WTC11 (cell line): ENCODE measurements around the gene C19orf67. TPM values are rescaled to one million over a fixed set of nuclear protein-coding genes. Genes with fewer than 3 reads are reported as not detected.

Source experiments
- ATAC-seq: fragments of 200-7000 bp; cut with Tn5 transposase; 2 replicates; pipeline ENCODE4 v1.10.0; 2021; ENCODE audit warnings: mild to moderate bottlenecking, moderate library complexity
- CTCF ChIA-PET: fragments of 300-600 bp; sonication (Branson Sonifier 250); formaldehyde crosslinking; loops from one replicate; lab custom pipeline; 2021; ENCODE audit warnings: antibody characterized with exemption; lab: Charles Lee
- POLR2A ChIA-PET: fragments of 350-600 bp; sonication (Branson Sonifier 250); formaldehyde crosslinking; loops from one replicate; lab custom pipeline; 2021; ENCODE audit warnings: antibody characterized with exemption; lab: Charles Lee
- DNase-seq: peaks from one replicate; pipeline ENCODE4 v3.0.0; 2021; ENCODE audit warnings: low spot score
- H3K27ac Mint-ChIP-seq: 2 replicates; pipeline ENCODE4 v1.8.0; 2021; ENCODE audit warnings: mixed read lengths
- H3K27me3 Mint-ChIP-seq: 2 replicates; pipeline ENCODE4 v1.8.0; 2021; ENCODE audit warnings: low read depth, mild to moderate bottlenecking, moderate library complexity, mixed read lengths
- H3K36me3 Mint-ChIP-seq: 2 replicates; pipeline ENCODE4 v1.8.0; 2021; ENCODE audit warnings: mixed read lengths
- H3K4me1 Mint-ChIP-seq: 2 replicates; pipeline ENCODE4 v1.8.0; 2022; ENCODE audit warnings: mixed read lengths
- H3K4me3 Mint-ChIP-seq: 2 replicates; pipeline ENCODE4 v1.8.0; 2021; ENCODE audit warnings: mild to moderate bottlenecking, moderate library complexity, mixed read lengths
- H3K9me3 Mint-ChIP-seq: 2 replicates; pipeline ENCODE4 v1.8.0; 2021; ENCODE audit warnings: mixed read lengths
- ATF1 ChIP-seq: sonication (generic); formaldehyde crosslinking; IDR thresholded peaks from 2 replicates; pipeline ENCODE4 v1.8.1; 2023; ENCODE audit warnings: mild to moderate bottlenecking, moderate library complexity, missing genetic modification reagents
- CREM ChIP-seq: sonication (generic); formaldehyde crosslinking; IDR thresholded peaks from 2 replicates; pipeline ENCODE4 v1.8.1; 2022; ENCODE audit warnings: mild to moderate bottlenecking, missing genetic modification reagents, moderate library complexity
- E2F4 ChIP-seq: sonication (generic); formaldehyde crosslinking; IDR thresholded peaks from 2 replicates; pipeline ENCODE4 v1.8.1; 2022; ENCODE audit warnings: low read depth, mild to moderate bottlenecking, moderate library complexity, missing genetic modification reagents, borderline replicate concordance
- ETV6 ChIP-seq: sonication (generic); formaldehyde crosslinking; IDR thresholded peaks from 2 replicates; pipeline ENCODE4 v1.8.1; 2022; ENCODE audit warnings: mild to moderate bottlenecking, missing genetic modification reagents
- GRHL2 ChIP-seq: fragments of 250-450 bp; sonication (Bioruptor Pico); IDR thresholded peaks from 2 replicates; pipeline ENCODE4 v1.8.0; 2022; ENCODE audit warnings: mild to moderate bottlenecking, moderate library complexity; ENCODE audit not compliant: insufficient replicate concordance, severe bottlenecking
- GTF2I ChIP-seq: fragments of 250-450 bp; sonication (Bioruptor Pico); conservative IDR thresholded peaks from 2 replicates; pipeline ENCODE4 v1.4.0; 2021; ENCODE audit warnings: mild to moderate bottlenecking
- HMGA2 ChIP-seq: fragments of 250-450 bp; sonication (Bioruptor Pico); IDR thresholded peaks from 2 replicates; pipeline ENCODE4 v1.4.0; 2021; ENCODE audit warnings: mild to moderate bottlenecking, moderate library complexity
- IRF2 ChIP-seq: sonication (generic); formaldehyde crosslinking; IDR thresholded peaks from 2 replicates; pipeline ENCODE4 v1.8.0; 2022; ENCODE audit warnings: low read depth, missing genetic modification reagents, borderline replicate concordance
- KAT7 ChIP-seq: sonication (generic); formaldehyde crosslinking; IDR thresholded peaks from 2 replicates; pipeline ENCODE4 v1.8.1; 2023; ENCODE audit warnings: missing genetic modification reagents, mild to moderate bottlenecking, borderline replicate concordance
- MYBL2 ChIP-seq: sonication (generic); formaldehyde crosslinking; IDR thresholded peaks from 2 replicates; pipeline ENCODE4 v1.8.1; 2023; ENCODE audit warnings: mild to moderate bottlenecking, moderate library complexity, missing genetic modification reagents
- OVOL2 ChIP-seq: fragments of 250-450 bp; sonication (Bioruptor Pico); IDR thresholded peaks from 2 replicates; pipeline ENCODE4 v1.9.0; 2021; ENCODE audit warnings: mild to moderate bottlenecking, borderline replicate concordance
- PREB ChIP-seq: sonication (generic); formaldehyde crosslinking; IDR thresholded peaks from 2 replicates; pipeline ENCODE4 v1.8.1; 2022; ENCODE audit warnings: mild to moderate bottlenecking, missing genetic modification reagents, moderate library complexity, borderline replicate concordance
- RELA ChIP-seq: sonication (generic); formaldehyde crosslinking; IDR thresholded peaks from 2 replicates; pipeline ENCODE4 v1.8.1; 2022; ENCODE audit warnings: missing genetic modification reagents, mild to moderate bottlenecking, borderline replicate concordance
- TEAD4 ChIP-seq: sonication (generic); formaldehyde crosslinking; IDR thresholded peaks from 2 replicates; pipeline ENCODE4 v1.8.0; 2022; ENCODE audit warnings: mild to moderate bottlenecking, missing genetic modification reagents
- USF1 ChIP-seq: sonication (generic); formaldehyde crosslinking; IDR thresholded peaks from 2 replicates; pipeline ENCODE4 v1.8.0; 2022; ENCODE audit warnings: mild to moderate bottlenecking, missing genetic modification reagents
- USF2 ChIP-seq: sonication (generic); formaldehyde crosslinking; IDR thresholded peaks from 2 replicates; pipeline ENCODE4 v1.8.1; 2023; ENCODE audit warnings: mild to moderate bottlenecking, missing genetic modification reagents, moderate library complexity
- ZNF263 ChIP-seq: sonication (generic); formaldehyde crosslinking; IDR thresholded peaks from 2 replicates; pipeline ENCODE4 v1.8.1; 2022; ENCODE audit warnings: low read depth, mild to moderate bottlenecking, moderate library complexity, missing genetic modification reagents
- ZNF317 ChIP-seq: sonication (generic); formaldehyde crosslinking; IDR thresholded peaks from 2 replicates; pipeline ENCODE4 v1.8.1; 2023; ENCODE audit warnings: low read depth, mild to moderate bottlenecking, moderate library complexity, missing genetic modification reagents, borderline replicate concordance
- ZNF416 ChIP-seq: fragments of 250-450 bp; sonication (Bioruptor Pico); IDR thresholded peaks from 2 replicates; pipeline ENCODE4 v1.9.0; 2021; ENCODE audit warnings: mild to moderate bottlenecking, inconsistent platforms
- ZNF423 ChIP-seq: fragments of 250-450 bp; sonication (Bioruptor Pico); IDR thresholded peaks from 2 replicates; pipeline ENCODE4 v2.1.2; 2022; ENCODE audit warnings: mild to moderate bottlenecking, moderate library complexity
- total RNA-seq: library from RNA; stranded (reverse); gene quantifications from 3 replicates; pipeline ENCODE4 v1.2.3, GENCODE V29; 2021
- TF ChIP-seq, protein P1 (sequence below): sonication (generic); formaldehyde crosslinking; IDR thresholded peaks from 2 replicates; pipeline ENCODE4 v1.8.0; 2023; ENCODE audit warnings: mild to moderate bottlenecking, missing genetic modification reagents
- TF ChIP-seq, protein P2 (sequence below): sonication (generic); formaldehyde crosslinking; IDR thresholded peaks from 2 replicates; pipeline ENCODE4 v1.8.1; 2022; ENCODE audit warnings: low read depth, missing genetic modification reagents, borderline replicate concordance
- TF ChIP-seq, protein P3 (sequence below): sonication (generic); formaldehyde crosslinking; IDR thresholded peaks from 2 replicates; pipeline ENCODE4 v1.8.0; 2022; ENCODE audit warnings: missing genetic modification reagents
- TF ChIP-seq, protein P4 (sequence below): sonication (generic); formaldehyde crosslinking; IDR thresholded peaks from 2 replicates; pipeline ENCODE4 v1.8.1; 2023; ENCODE audit warnings: mild to moderate bottlenecking, missing genetic modification reagents

Gene C19orf67
- total RNA-seq, 1 experiment from 2014 or later: 0.35 TPM

DNA sequence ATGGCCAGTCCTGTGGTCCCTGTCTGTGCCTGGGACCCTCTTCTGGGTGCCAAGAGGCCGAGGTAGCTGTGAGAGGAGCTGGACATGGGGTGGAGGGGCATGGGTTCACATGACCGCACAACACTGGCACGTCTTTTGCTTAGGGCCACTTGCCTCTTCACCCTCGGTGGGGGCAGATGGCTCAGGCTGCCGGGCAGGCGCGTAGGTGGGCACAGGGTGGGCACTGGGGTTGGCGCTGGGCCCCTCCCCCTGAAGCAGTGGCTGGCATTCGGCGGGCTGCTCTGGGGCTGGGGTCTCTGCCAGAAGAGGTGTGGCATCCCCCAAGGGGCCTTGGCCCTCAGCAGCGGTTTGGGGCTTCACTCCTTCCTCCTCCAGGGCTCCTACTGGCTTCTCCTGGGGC, 32.1 kb downstream of the C19orf67 start (continued):
- TF ChIP-seq, protein P1, sequence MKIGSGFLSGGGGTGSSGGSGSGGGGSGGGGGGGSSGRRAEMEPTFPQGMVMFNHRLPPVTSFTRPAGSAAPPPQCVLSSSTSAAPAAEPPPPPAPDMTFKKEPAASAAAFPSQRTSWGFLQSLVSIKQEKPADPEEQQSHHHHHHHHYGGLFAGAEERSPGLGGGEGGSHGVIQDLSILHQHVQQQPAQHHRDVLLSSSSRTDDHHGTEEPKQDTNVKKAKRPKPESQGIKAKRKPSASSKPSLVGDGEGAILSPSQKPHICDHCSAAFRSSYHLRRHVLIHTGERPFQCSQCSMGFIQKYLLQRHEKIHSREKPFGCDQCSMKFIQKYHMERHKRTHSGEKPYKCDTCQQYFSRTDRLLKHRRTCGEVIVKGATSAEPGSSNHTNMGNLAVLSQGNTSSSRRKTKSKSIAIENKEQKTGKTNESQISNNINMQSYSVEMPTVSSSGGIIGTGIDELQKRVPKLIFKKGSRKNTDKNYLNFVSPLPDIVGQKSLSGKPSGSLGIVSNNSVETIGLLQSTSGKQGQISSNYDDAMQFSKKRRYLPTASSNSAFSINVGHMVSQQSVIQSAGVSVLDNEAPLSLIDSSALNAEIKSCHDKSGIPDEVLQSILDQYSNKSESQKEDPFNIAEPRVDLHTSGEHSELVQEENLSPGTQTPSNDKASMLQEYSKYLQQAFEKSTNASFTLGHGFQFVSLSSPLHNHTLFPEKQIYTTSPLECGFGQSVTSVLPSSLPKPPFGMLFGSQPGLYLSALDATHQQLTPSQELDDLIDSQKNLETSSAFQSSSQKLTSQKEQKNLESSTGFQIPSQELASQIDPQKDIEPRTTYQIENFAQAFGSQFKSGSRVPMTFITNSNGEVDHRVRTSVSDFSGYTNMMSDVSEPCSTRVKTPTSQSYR (CRISPR knock-in tag): no peak
- TF ChIP-seq GTF2I (CRISPR knock-in tag): no peak
- TF ChIP-seq KAT7 (CRISPR knock-in tag): no peak
- no peak for TF ChIP-seq ZNF317
- TF ChIP-seq, protein P2, sequence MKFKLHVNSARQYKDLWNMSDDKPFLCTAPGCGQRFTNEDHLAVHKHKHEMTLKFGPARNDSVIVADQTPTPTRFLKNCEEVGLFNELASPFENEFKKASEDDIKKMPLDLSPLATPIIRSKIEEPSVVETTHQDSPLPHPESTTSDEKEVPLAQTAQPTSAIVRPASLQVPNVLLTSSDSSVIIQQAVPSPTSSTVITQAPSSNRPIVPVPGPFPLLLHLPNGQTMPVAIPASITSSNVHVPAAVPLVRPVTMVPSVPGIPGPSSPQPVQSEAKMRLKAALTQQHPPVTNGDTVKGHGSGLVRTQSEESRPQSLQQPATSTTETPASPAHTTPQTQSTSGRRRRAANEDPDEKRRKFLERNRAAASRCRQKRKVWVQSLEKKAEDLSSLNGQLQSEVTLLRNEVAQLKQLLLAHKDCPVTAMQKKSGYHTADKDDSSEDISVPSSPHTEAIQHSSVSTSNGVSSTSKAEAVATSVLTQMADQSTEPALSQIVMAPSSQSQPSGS: no peak
- TF ChIP-seq USF1 (CRISPR knock-in tag): no peak
- TF ChIP-seq E2F4 (CRISPR knock-in tag): no peak
- TF ChIP-seq MYBL2 (CRISPR knock-in tag): no peak
- no peak for TF ChIP-seq PREB (CRISPR knock-in tag)
- TF ChIP-seq TEAD4 (CRISPR knock-in tag): no peak
- no peak for TF ChIP-seq GRHL2 (CRISPR knock-in tag)

DNA sequence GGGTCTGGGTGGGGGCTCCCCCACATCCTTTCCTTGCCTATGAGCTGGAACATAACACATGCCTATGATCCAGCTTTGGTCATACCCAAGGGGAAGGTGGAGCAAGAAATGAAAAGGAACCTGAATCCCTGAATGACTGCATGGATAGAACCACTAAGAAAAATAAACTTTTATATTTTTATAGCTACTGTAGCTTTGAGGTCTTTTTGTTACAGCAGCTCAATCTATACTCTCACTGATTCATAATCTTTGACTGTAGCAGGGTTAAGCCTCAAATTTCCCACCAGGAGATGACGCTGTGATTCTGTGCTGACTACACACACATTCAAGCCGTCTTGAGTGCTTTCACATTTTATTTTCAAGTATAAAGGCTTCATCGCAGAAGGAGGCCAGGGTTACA, 32.6 kb downstream of the C19orf67 start:
- Mint-ChIP-seq H3K27me3 (peaks cover 12% of the 10 kb centered on the region), H3K36me3 (peaks cover 10% of the 10 kb centered on the region), H3K27ac (no peak overlapping the region), H3K9me3 (no peaks in the 10 kb centered on the region), H3K4me3 (no peak overlapping the region), H3K4me1 (peaks cover 3% of the 10 kb centered on the region; the same call in 1 of the 2 replicates)
- ATAC-seq (no peak), DNase-seq (no peak)
- ChIA-PET CTCF (interaction anchor here (0.6 to 0.9 kb wide), 2 partner anchors 31 to 67 kb away, joined by 3 to 5 read pairs; no protein-coding TSS in a partner anchor), POLR2A (no interaction called here)
- no peak for TF ChIP-seq ZNF423 (CRISPR knock-in tag)
- no peak for TF ChIP-seq USF2
- no peak for TF ChIP-seq ATF1 (CRISPR knock-in tag)
- no peak for TF ChIP-seq IRF2 (CRISPR knock-in tag)
- no peak for TF ChIP-seq ETV6 (CRISPR knock-in tag)
- TF ChIP-seq, protein P3, sequence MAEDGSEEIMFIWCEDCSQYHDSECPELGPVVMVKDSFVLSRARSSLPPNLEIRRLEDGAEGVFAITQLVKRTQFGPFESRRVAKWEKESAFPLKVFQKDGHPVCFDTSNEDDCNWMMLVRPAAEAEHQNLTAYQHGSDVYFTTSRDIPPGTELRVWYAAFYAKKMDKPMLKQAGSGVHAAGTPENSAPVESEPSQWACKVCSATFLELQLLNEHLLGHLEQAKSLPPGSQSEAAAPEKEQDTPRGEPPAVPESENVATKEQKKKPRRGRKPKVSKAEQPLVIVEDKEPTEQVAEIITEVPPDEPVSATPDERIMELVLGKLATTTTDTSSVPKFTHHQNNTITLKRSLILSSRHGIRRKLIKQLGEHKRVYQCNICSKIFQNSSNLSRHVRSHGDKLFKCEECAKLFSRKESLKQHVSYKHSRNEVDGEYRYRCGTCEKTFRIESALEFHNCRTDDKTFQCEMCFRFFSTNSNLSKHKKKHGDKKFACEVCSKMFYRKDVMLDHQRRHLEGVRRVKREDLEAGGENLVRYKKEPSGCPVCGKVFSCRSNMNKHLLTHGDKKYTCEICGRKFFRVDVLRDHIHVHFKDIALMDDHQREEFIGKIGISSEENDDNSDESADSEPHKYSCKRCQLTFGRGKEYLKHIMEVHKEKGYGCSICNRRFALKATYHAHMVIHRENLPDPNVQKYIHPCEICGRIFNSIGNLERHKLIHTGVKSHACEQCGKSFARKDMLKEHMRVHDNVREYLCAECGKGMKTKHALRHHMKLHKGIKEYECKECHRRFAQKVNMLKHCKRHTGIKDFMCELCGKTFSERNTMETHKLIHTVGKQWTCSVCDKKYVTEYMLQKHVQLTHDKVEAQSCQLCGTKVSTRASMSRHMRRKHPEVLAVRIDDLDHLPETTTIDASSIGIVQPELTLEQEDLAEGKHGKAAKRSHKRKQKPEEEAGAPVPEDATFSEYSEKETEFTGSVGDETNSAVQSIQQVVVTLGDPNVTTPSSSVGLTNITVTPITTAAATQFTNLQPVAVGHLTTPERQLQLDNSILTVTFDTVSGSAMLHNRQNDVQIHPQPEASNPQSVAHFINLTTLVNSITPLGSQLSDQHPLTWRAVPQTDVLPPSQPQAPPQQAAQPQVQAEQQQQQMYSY (CRISPR knock-in tag): no peak
- no peak for TF ChIP-seq HMGA2
- no peak for TF ChIP-seq CREM
- no peak for TF ChIP-seq ZNF416 (CRISPR knock-in tag)
- TF ChIP-seq RELA: no peak
- TF ChIP-seq ZNF263 (CRISPR knock-in tag): no peak
- TF ChIP-seq, protein P4, sequence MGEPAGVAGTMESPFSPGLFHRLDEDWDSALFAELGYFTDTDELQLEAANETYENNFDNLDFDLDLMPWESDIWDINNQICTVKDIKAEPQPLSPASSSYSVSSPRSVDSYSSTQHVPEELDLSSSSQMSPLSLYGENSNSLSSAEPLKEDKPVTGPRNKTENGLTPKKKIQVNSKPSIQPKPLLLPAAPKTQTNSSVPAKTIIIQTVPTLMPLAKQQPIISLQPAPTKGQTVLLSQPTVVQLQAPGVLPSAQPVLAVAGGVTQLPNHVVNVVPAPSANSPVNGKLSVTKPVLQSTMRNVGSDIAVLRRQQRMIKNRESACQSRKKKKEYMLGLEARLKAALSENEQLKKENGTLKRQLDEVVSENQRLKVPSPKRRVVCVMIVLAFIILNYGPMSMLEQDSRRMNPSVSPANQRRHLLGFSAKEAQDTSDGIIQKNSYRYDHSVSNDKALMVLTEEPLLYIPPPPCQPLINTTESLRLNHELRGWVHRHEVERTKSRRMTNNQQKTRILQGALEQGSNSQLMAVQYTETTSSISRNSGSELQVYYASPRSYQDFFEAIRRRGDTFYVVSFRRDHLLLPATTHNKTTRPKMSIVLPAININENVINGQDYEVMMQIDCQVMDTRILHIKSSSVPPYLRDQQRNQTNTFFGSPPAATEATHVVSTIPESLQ (CRISPR knock-in tag): no peak
- TF ChIP-seq OVOL2 (CRISPR knock-in tag): no peak
